OCI-M2 (cell line): ENCODE measurements around the gene DCUN1D1.
"Not testable (repeated sequence)": the region's sequence is repeated elsewhere in the genome, so short reads cannot be mapped to it uniquely, and the experiment has no call there.

ENCODE experiments used
- DNase-seq: peaks from one replicate; lab custom pipeline; 2025; ENCODE audit not compliant: unreplicated experiment; lab: John Stamatoyannopoulos, UW

Gene DCUN1D1

GRCh38 chr3:182980204-182981037 lies at the start of gene DCUN1D1:
DCUN1D1 (minus strand) TSS chr3:182980538; CDS start chr3:182980489, 49 bp downstream.
- DNase-seq = no peak

- no peak for DNase-seq
Measured at GRCh38 chr3:183028416-183028815, 48.1 kb upstream of the DCUN1D1 start.

GRCh38 chr3:183027276-183027675 lies 46.9 kb upstream of the DCUN1D1 start:
- DNase-seq = no peak

- DNase-seq = no peak
Measured at GRCh38 chr3:183022936-183023516, 42.7 kb upstream of the DCUN1D1 start.

GRCh38 chr3:183018421-183019192 lies 38.3 kb upstream of the DCUN1D1 start:
- DNase-seq = no peak

GRCh38 chr3:183015185-183015584 lies 34.8 kb upstream of the DCUN1D1 start:
- no peak for DNase-seq

GRCh38 chr3:183013856-183014255 lies 33.5 kb upstream of the DCUN1D1 start:
- DNase-seq = no peak

GRCh38 chr3:183013074-183013473 lies 32.7 kb upstream of the DCUN1D1 start:
- no peak for DNase-seq

- DNase-seq = no peak
Measured at GRCh38 chr3:183008800-183009199, 28.5 kb upstream of the DCUN1D1 start.

GRCh38 chr3:183008303-183008702 lies 28.0 kb upstream of the DCUN1D1 start:
- DNase-seq = no peak

GRCh38 chr3:183006396-183007002 lies 26.2 kb upstream of the DCUN1D1 start:
- no peak for DNase-seq

- no peak for DNase-seq
Measured at GRCh38 chr3:182999767-183000166, 19.4 kb upstream of the DCUN1D1 start.

GRCh38 chr3:182993486-182994201 lies 13.3 kb upstream of the DCUN1D1 start:
- DNase-seq = not testable (repeated sequence)

- no peak for DNase-seq
Measured at GRCh38 chr3:182989566-182989965, 9.2 kb upstream of the DCUN1D1 start.

GRCh38 chr3:182986021-182986420 lies 5.7 kb upstream of the DCUN1D1 start:
- no peak for DNase-seq

GRCh38 chr3:182983876-182984275 lies 3.5 kb upstream of the DCUN1D1 start:
- no peak for DNase-seq

- DNase-seq = no peak
Measured at GRCh38 chr3:182981038-182981380, 671 bp upstream of the DCUN1D1 start.

- no peak for DNase-seq
Measured at GRCh38 chr3:182979674-182980191, 605 bp downstream of the DCUN1D1 start.

GRCh38 chr3:182979103-182979673 lies 1.1 kb downstream of the DCUN1D1 start:
- DNase-seq = no peak

GRCh38 chr3:182978387-182978786 lies 2.0 kb downstream of the DCUN1D1 start:
- no peak for DNase-seq
